Adipocyte (in vitro differentiated cells): ENCODE data around the gene TLDC2.

ENCODE experiments used
- DNase-seq: peaks from one replicate; pipeline ENCODE4 v3.0.0-alpha.2; 2015; ENCODE audit warnings: low read depth
- H3K27me3 ChIP-seq: replicated peaks from 2 replicates; pipeline ENCODE4 v1.7.0; 2013; ENCODE audit warnings: mild to moderate bottlenecking, low read length, moderate library complexity; ENCODE audit not compliant: control insufficient read depth, insufficient read depth
- H3K36me3 ChIP-seq: 2 replicates; pipeline ENCODE4 v1.7.0; 2013; ENCODE audit warnings: low read length, mild to moderate bottlenecking, moderate library complexity; ENCODE audit not compliant: control insufficient read depth, insufficient read depth, severe bottlenecking
- H3K4me1 ChIP-seq: 2 replicates; pipeline ENCODE4 v1.7.0; 2013; ENCODE audit warnings: mild to moderate bottlenecking, low read length, moderate library complexity; ENCODE audit not compliant: control insufficient read depth, insufficient read depth
- H3K4me3 ChIP-seq: 2 replicates; pipeline ENCODE4 v1.7.0; 2013; ENCODE audit warnings: mild to moderate bottlenecking, low read length, moderate library complexity
- H3K9ac ChIP-seq: 2 replicates; pipeline ENCODE4 v1.7.0; 2013; ENCODE audit warnings: mild to moderate bottlenecking, low read length, moderate library complexity
- H3K9me3 ChIP-seq: 2 replicates; pipeline ENCODE4 v1.7.0; 2013; ENCODE audit warnings: mild to moderate bottlenecking, low read length, moderate library complexity; ENCODE audit not compliant: control insufficient read depth

TLDC2 gene

GRCh38 chr20:36861875-36862801, 13.8 kb upstream of the TLDC2 start:
- H3K9ac ChIP-seq = peak overlapping the region; percentile 86
- peaks cover 31% of the 10 kb centered on the region for H3K4me1 ChIP-seq
- peak; percentile 91 for DNase-seq
- peak overlapping the region; percentile 80 for H3K4me3 ChIP-seq
- no peaks in the 10 kb centered on the region for H3K27me3 ChIP-seq
- no peaks in the 10 kb centered on the region for H3K9me3 ChIP-seq
- no peaks in the 10 kb centered on the region for H3K36me3 ChIP-seq

DNA sequence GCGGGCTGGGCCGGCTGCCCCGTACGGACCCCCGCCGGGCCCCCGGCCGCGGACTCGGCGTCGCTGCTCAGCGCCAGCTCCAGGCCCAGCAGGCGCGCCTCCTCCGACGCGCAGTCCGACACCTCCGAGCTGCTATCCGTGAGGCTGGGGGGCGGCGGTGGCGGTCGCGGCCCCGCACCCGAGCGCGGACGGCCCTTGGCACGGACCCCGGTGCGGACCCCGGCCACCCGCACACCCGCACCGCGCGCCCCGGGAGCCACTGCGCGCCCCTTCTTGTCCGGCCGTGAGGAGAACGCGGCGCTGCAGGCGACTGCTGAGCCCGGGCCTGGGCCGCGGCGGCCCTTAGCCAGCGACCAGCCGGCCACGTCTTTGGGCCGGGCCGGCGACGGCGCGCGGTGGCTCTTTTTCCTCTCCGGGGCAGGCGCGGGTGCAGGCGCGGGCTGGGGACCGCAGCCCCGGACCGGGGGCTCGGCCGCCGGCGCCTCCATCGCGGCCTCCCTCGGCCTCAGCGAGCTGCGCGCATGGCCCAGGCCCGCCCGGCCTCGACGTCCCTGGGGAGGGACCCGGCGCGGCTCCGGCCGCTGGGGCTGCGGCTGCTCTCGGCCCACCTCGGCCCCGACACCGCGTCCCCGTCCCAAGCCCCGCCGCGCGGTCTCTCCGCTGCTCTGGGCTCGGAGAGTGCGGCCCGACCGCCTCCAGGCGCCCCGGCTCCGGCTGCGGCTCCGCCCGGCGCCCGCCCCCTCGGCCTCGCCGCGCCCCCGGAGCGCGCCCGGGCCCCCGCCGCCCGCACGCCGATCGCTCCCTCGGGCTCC, 12.9 kb upstream of the TLDC2 start:
- H3K36me3 ChIP-seq = no peaks in the 10 kb centered on the region
- H3K4me3 ChIP-seq = peak overlapping the region; percentile 80
- H3K27me3 ChIP-seq = no peaks in the 10 kb centered on the region
- peak; percentile 58 for DNase-seq
- peak overlapping the region; percentile 86 for H3K9ac ChIP-seq
- H3K4me1 ChIP-seq = peaks cover 29% of the 10 kb centered on the region
- no peaks in the 10 kb centered on the region for H3K9me3 ChIP-seq

GRCh38 chr20:36865076-36865860, 10.7 kb upstream of the TLDC2 start:
- no peaks in the 10 kb centered on the region for H3K9me3 ChIP-seq
- H3K9ac ChIP-seq = no peak overlapping the region
- peaks cover 20% of the 10 kb centered on the region for H3K4me1 ChIP-seq
- no peaks in the 10 kb centered on the region for H3K36me3 ChIP-seq
- DNase-seq = no peak
- no peak overlapping the region for H3K4me3 ChIP-seq
- H3K27me3 ChIP-seq = no peaks in the 10 kb centered on the region

GRCh38 chr20:36865861-36866149, 10.1 kb upstream of the TLDC2 start:
- no peak for DNase-seq
- Histone ChIP-seq H3K27me3 (no peaks in the 10 kb centered on the region), H3K9me3 (no peaks in the 10 kb centered on the region), H3K9ac (no peak overlapping the region), H3K4me1 (peaks cover 15% of the 10 kb centered on the region), H3K36me3 (no peaks in the 10 kb centered on the region), H3K4me3 (no peak overlapping the region)

GRCh38 chr20:36866164-36866563, 9.8 kb upstream of the TLDC2 start:
- DNase-seq = no peak
- Histone ChIP-seq H3K4me1 (peaks cover 11% of the 10 kb centered on the region), H3K9me3 (no peaks in the 10 kb centered on the region), H3K9ac (no peak overlapping the region), H3K27me3 (no peaks in the 10 kb centered on the region), H3K4me3 (no peak overlapping the region), H3K36me3 (no peaks in the 10 kb centered on the region)

- no peaks in the 10 kb centered on the region for H3K9me3 ChIP-seq
- H3K27me3 ChIP-seq = no peaks in the 10 kb centered on the region
- H3K4me1 ChIP-seq = peaks cover 4% of the 10 kb centered on the region
- DNase-seq = peak; percentile 15
- H3K4me3 ChIP-seq = no peak overlapping the region
- no peak overlapping the region for H3K9ac ChIP-seq
- H3K36me3 ChIP-seq = no peaks in the 10 kb centered on the region
Observed at GRCh38 chr20:36866681-36867495, 9.1 kb upstream of the TLDC2 start.

- Histone ChIP-seq H3K9ac (no peak overlapping the region), H3K9me3 (no peaks in the 10 kb centered on the region), H3K36me3 (no peaks in the 10 kb centered on the region), H3K27me3 (no peaks in the 10 kb centered on the region), H3K4me3 (no peak overlapping the region), H3K4me1 (peaks cover under 1% of the 10 kb centered on the region)
- no peak for DNase-seq
Observed at GRCh38 chr20:36871640-36872570, 4.0 kb upstream of the TLDC2 start.

DNA sequence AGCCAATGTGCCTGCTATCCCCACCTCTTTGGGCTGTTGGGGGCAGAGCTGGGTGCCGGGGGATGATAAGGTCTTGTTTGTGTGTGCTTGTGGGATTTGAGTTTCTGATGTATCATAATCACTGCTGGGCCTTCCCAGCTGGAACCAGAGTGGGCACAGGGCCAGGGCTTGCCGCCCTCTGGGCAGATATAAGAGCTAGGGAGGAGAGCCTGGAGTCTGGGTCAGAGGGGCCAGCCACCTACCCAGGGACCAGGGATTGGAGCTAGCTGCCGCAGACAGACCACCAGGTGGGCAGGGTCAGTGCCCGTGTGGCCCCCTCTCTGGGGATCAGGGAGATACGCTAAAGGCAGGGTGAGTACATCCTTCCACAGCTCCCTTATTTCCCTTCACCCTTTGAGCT, 3.1 kb upstream of the TLDC2 start:
- Histone ChIP-seq H3K27me3 (peaks cover 3% of the 10 kb centered on the region), H3K9me3 (no peaks in the 10 kb centered on the region), H3K4me3 (no peak overlapping the region), H3K4me1 (no peaks in the 10 kb centered on the region), H3K36me3 (no peaks in the 10 kb centered on the region), H3K9ac (no peak overlapping the region)
- no peak for DNase-seq

GRCh38 chr20:36873498-36874189, 2.3 kb upstream of the TLDC2 start:
- H3K36me3 ChIP-seq = no peaks in the 10 kb centered on the region
- H3K9ac ChIP-seq = no peak overlapping the region
- no peaks in the 10 kb centered on the region for H3K9me3 ChIP-seq
- H3K4me1 ChIP-seq = no peaks in the 10 kb centered on the region
- DNase-seq = no peak
- no peak overlapping the region for H3K4me3 ChIP-seq
- H3K27me3 ChIP-seq = peaks cover 6% of the 10 kb centered on the region
